Suprapubic skin (tissue), 4 donors: Measurements from ENCODE around the gene C11orf42. TPM values are rescaled to one million over a fixed set of nuclear protein-coding genes. Genes with fewer than 3 reads are reported as not detected.

Experiments
- DNase-seq, 2 donors: peaks; one replicate each; pipeline ENCODE4 v3.0.0-alpha.2; 2019; ENCODE audit warnings: low spot score in 2 of 2
- H3K27ac ChIP-seq: fragments of 200-600 bp; sonication (generic); one replicate; pipeline ENCODE4 v1.5.1; 2019
- H3K27me3 ChIP-seq: fragments of 200-600 bp; sonication (generic); one replicate; pipeline ENCODE4 v1.5.1; 2019
- H3K36me3 ChIP-seq: fragments of 200-600 bp; sonication (generic); one replicate; pipeline ENCODE4 v1.5.1; 2019
- H3K4me1 ChIP-seq: fragments of 200-600 bp; sonication (generic); one replicate; pipeline ENCODE4 v1.5.1; 2019
- H3K4me3 ChIP-seq: fragments of 200-600 bp; sonication (generic); one replicate; pipeline ENCODE4 v1.5.1; 2019; ENCODE audit warnings: mild to moderate bottlenecking
- H3K9me3 ChIP-seq: fragments of 200-600 bp; sonication (generic); one replicate; pipeline ENCODE4 v1.5.1; 2019
- EP300 ChIP-seq: sonication (generic); formaldehyde crosslinking; IDR thresholded peaks from one replicate; pipeline ENCODE4 v1.6.1; 2017; ENCODE audit warnings: antibody characterized with exemption
- POLR2A ChIP-seq, 2 donors: fragments of 450-650 bp; IDR thresholded peaks; one replicate each; pipeline ENCODE4 v1.6.1; 2017; ENCODE audit warnings: antibody characterized with exemption in 2 of 2, mild to moderate bottlenecking in 2 of 2, moderate library complexity in 2 of 2
- POLR2AphosphoS5 ChIP-seq, 3 donors: sonication (generic); formaldehyde crosslinking; IDR thresholded peaks; one replicate each; pipeline ENCODE4 v1.6.1; 2017; ENCODE audit warnings: antibody characterized with exemption in 3 of 3
- WGBS: methylation state at CpG from one replicate; pipeline ENCODE4 v1.1.5; 2018; 5-methylcytosine and 5-hydroxymethylcytosine counted together
- total RNA-seq, 4 donors: library from RNA; depleted of rRNA; stranded (reverse); fragments of >200 nt; gene quantifications; one replicate each; pipeline ENCODE4 v1.1.0, GENCODE V29; 2016
- TF ChIP-seq, protein P1 (sequence below), 2 donors: fragments of 200-600 bp in 1 of 2; fragments of 450-650 bp in 1 of 2; sonication (generic) in 1 of 2; IDR thresholded peaks; one replicate each; pipeline ENCODE4 v1.5.1; 2016 to 2019; ENCODE audit warnings: antibody characterized with exemption in 2 of 2, mild to moderate bottlenecking in 1 of 2, moderate library complexity in 1 of 2

C11orf42 gene
- total RNA-seq, 4 donors from 2014 or later, result not detected

DNA sequence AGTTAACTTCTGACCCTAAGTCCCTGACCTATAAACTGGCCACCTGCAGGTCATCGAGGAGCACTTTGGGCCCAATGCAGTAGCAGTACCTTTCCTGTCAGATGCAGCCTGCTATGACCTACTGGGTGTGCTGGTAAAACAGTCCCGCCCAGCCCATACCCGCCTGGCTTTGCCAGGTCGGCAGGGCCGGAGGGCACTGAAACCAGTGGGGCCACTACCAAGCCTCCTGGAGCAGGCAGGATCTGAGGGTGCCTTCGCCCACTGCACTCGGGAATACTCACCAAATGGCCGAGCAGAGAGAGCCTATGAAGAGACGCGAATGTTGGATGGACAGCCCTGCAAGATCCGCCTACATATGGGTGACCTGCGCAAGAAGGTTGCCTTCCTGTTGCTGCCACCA, 4.4 kb downstream of the C11orf42 start:
- H3K36me3 ChIP-seq, result peaks cover 93% of the 10 kb centered on the region
- WGBS, result 97% methylated on average over 12 of the region's 12 CpGs
- H3K27me3 ChIP-seq, result no peaks in the 10 kb centered on the region
- H3K9me3 ChIP-seq, result no peaks in the 10 kb centered on the region
- H3K4me3 ChIP-seq, result no peak overlapping the region
- H3K4me1 ChIP-seq, result no peaks in the 10 kb centered on the region
- no peak for TF ChIP-seq POLR2A (IDR thresholded peaks at IDR 0.05)
- TF ChIP-seq EP300, result no peak
- TF ChIP-seq POLR2AphosphoS5 (IDR thresholded peaks at IDR 0.05), result no peak
- TF ChIP-seq, protein P1, sequence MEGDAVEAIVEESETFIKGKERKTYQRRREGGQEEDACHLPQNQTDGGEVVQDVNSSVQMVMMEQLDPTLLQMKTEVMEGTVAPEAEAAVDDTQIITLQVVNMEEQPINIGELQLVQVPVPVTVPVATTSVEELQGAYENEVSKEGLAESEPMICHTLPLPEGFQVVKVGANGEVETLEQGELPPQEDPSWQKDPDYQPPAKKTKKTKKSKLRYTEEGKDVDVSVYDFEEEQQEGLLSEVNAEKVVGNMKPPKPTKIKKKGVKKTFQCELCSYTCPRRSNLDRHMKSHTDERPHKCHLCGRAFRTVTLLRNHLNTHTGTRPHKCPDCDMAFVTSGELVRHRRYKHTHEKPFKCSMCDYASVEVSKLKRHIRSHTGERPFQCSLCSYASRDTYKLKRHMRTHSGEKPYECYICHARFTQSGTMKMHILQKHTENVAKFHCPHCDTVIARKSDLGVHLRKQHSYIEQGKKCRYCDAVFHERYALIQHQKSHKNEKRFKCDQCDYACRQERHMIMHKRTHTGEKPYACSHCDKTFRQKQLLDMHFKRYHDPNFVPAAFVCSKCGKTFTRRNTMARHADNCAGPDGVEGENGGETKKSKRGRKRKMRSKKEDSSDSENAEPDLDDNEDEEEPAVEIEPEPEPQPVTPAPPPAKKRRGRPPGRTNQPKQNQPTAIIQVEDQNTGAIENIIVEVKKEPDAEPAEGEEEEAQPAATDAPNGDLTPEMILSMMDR (IDR thresholded peaks at IDR 0.05), result no peak
- DNase-seq, result no peak
- no peak overlapping the region for H3K27ac ChIP-seq

DNA sequence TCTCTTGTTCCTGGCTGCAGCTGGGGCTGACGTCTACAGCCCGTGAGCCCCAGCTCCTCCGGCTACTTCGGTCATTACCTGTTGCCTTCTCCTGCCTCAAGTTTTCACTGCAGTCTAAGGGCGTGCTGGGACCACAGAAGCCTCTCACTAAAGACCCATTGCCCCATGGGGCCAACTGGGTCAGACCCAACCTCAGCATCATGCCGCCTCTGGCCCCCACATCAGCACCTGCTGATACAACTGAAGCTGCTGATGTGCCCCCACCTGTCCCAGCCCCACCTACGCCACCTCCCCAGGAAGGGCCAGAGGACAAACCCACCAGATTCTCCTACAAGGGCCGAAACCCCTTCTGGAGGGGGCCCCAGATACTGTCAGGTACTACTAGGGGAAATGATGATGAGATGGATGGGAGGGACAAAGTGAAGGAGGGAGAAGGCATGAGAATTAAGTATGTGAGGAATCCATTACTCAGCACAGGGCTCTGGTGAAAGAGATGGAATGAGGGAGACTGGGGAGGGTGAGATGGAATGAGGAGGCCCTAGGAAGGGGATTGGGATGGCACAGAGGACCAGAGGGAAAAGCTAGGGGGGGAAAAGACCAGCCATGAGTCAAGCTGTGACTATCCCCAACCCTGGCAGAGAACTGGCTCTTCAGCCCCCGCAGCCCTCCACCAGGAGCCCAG, 5.1 kb downstream of the C11orf42 start:
- H3K4me3 ChIP-seq, result no peak overlapping the region
- 98% methylated on average over 7 of the region's 9 CpGs for WGBS
- TF ChIP-seq EP300 (no peak), POLR2A (IDR thresholded peaks at IDR 0.05) (no peak), POLR2AphosphoS5 (IDR thresholded peaks at IDR 0.05) (no peak)
- TF ChIP-seq, protein P1 (IDR thresholded peaks at IDR 0.05), result no peak
- no peak for DNase-seq
- H3K36me3 ChIP-seq, result peaks cover 92% of the 10 kb centered on the region
- H3K9me3 ChIP-seq, result no peaks in the 10 kb centered on the region
- no peaks in the 10 kb centered on the region for H3K4me1 ChIP-seq
- H3K27ac ChIP-seq, result no peak overlapping the region
- H3K27me3 ChIP-seq, result no peaks in the 10 kb centered on the region

DNA sequence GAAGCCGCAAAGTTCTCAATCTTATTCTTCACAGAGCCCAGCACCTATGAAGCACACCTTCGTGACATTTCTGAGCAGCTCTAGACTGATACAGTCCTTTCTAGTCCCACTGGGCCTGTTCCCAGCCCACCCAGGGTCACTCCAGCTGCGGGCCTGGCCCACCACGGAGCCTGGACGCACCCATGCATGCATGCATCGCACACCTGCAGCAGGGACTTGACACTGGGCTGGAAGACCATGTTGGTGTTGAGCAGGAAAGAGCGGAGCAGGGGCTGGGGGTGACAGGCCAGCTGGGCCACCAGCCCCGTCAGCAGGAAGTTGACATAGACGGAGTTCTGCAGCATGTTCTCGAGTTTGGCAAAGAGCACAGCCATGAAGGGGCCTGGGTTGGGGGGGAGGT, 9.2 kb downstream of the C11orf42 start:
- Histone ChIP-seq H3K36me3 (peaks cover 86% of the 10 kb centered on the region), H3K9me3 (no peaks in the 10 kb centered on the region), H3K4me3 (no peak overlapping the region), H3K27ac (no peak overlapping the region), H3K27me3 (no peaks in the 10 kb centered on the region), H3K4me1 (peaks cover 8% of the 10 kb centered on the region)
- TF ChIP-seq EP300 (no peak), POLR2A (IDR thresholded peaks at IDR 0.05) (no peak), POLR2AphosphoS5 (IDR thresholded peaks at IDR 0.05) (no peak)
- TF ChIP-seq, protein P1 (IDR thresholded peaks at IDR 0.05), result no peak
- 97% methylated on average over 9 of the region's 10 CpGs for WGBS
- no peak for DNase-seq

DNA sequence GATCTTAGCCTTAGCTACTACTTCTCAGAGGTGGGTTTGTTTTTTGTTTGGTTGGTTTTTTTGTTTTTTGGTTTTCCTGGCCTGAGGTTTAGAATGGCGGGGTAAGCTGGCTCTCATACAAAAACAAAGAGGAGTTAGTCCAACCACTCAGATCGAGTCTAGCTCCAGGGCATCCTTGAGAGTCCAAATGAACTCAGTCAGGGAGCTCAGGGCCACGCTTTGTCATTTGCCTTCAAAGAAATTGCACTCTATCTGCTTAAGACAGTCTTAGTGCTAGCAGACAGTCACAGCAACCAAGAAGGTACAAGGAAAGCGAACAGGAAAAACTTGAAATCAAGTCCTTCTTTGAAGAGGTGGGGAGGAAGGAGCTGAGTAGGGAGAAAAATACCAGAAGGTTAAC, 11.1 kb downstream of the C11orf42 start:
- WGBS, result 67% methylated on average over 4 of the region's 4 CpGs
- Histone ChIP-seq H3K36me3 (peaks cover 71% of the 10 kb centered on the region), H3K9me3 (no peaks in the 10 kb centered on the region), H3K27me3 (no peaks in the 10 kb centered on the region), H3K27ac (no peak overlapping the region), H3K4me3 (no peak overlapping the region), H3K4me1 (peaks cover 15% of the 10 kb centered on the region)
- TF ChIP-seq POLR2AphosphoS5 (IDR thresholded peaks at IDR 0.05), result no peak
- TF ChIP-seq, protein P1 (IDR thresholded peaks at IDR 0.05), result no peak
- TF ChIP-seq POLR2A (IDR thresholded peaks at IDR 0.05), result no peak
- no peak for TF ChIP-seq EP300
- DNase-seq, result no peak

DNA sequence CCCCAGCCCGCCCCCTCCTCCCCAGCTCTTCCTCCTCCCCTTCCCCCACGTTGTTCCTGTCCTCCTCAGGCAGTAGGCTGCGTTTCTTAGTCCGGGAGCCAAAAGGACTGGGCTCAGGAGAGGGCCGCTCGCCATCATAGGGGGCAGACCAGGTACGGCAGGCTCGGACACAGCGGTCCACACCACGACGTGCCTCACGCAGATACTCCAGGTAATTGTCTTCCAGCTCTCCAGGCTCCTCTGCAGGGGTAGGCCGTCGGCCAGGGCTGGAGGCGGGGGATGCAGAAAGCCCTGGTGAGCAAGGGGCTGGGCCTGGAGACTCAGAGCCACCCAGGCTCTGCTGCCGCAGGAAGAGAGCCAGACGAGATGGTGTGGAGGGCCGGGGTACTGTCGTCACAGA, 12.4 kb downstream of the C11orf42 start:
- no peaks in the 10 kb centered on the region for H3K27me3 ChIP-seq
- TF ChIP-seq POLR2A (IDR thresholded peaks at IDR 0.05), result no peak
- no peak for TF ChIP-seq POLR2AphosphoS5 (IDR thresholded peaks at IDR 0.05)
- TF ChIP-seq, protein P1 (IDR thresholded peaks at IDR 0.05), result no peak
- no peak for TF ChIP-seq EP300
- H3K9me3 ChIP-seq, result no peaks in the 10 kb centered on the region
- H3K4me1 ChIP-seq, result peaks cover 15% of the 10 kb centered on the region
- peaks cover 71% of the 10 kb centered on the region for H3K36me3 ChIP-seq
- DNase-seq, result no peak
- H3K4me3 ChIP-seq, result no peak overlapping the region
- no peak overlapping the region for H3K27ac ChIP-seq
- 89% methylated on average over 19 of the region's 19 CpGs for WGBS
